ENCODE measurements around the gene AUNIP. TPM values are rescaled to one million over a fixed set of nuclear protein-coding genes. Genes with fewer than 3 reads are reported as not detected.
A peak's percentile ranks its signal among the peaks of the same experiment; 100 is the strongest.

Gene AUNIP
- total RNA-seq, 3 donors from 2014 or later (not counting 1 experiment from before 2014, with no cell fraction given) = 0.16 to 0.50 (median 0.20) TPM

- H3K4me1 ChIP-seq (ENCODE audit: control insufficient read depth, insufficient read depth, low read length) = peaks cover 26% of the 10 kb centered on the region
- no peaks in the 10 kb centered on the region for H3K9me3 ChIP-seq (ENCODE audit: control insufficient read depth, insufficient read depth, low read length)
- H3K4me3 ChIP-seq (ENCODE audit: low read length) = no peak overlapping the region
- intact Hi-C loops (cut with micrococcal nuclease) = no loop called here
- H3K9me3 Mint-ChIP-seq = no peaks in the 10 kb centered on the region
- H3K27ac Mint-ChIP-seq = peak overlapping the region in 1 of 2 donors; percentile 95
- peak overlapping the region; percentile 97 for H3K4me3 Mint-ChIP-seq
- no peaks in the 10 kb centered on the region for H3K36me3 ChIP-seq (ENCODE audit: control insufficient read depth, insufficient read depth, low read length)
- DNase-seq (no peak), ATAC-seq (no peak)
- no peaks in the 10 kb centered on the region for H3K27me3 ChIP-seq (ENCODE audit: control insufficient read depth, insufficient read depth, low read length)
- peaks cover 30 to 42% of the 10 kb centered on the region in 2 donors for H3K4me1 Mint-ChIP-seq
- TF ChIP-seq CTCF (IDR thresholded peaks at IDR 0.05) = no peak
- no peaks in the 10 kb centered on the region for H3K27me3 Mint-ChIP-seq (ENCODE audit: low read depth in 2 of 2)
- H3K27ac ChIP-seq (ENCODE audit: low read length) = no peak overlapping the region
- 89% methylated on average over 5 of the region's 8 CpGs for WGBS (ENCODE audit: insufficient coverage)
- no peaks in the 10 kb centered on the region for H3K36me3 Mint-ChIP-seq
These were observed 41.3 kb downstream of the AUNIP start for GRCh38 chr1:25817840-25818501.

- Histone ChIP-seq H3K9me3 (ENCODE audit: control insufficient read depth, insufficient read depth, low read length) (no peaks in the 10 kb centered on the region), H3K4me3 (ENCODE audit: low read length) (no peak overlapping the region), H3K27me3 (ENCODE audit: control insufficient read depth, insufficient read depth, low read length) (no peaks in the 10 kb centered on the region), H3K27ac (ENCODE audit: low read length) (no peak overlapping the region), H3K36me3 (ENCODE audit: control insufficient read depth, insufficient read depth, low read length) (no peaks in the 10 kb centered on the region), H3K4me1 (ENCODE audit: control insufficient read depth, insufficient read depth, low read length) (peaks cover 17% of the 10 kb centered on the region)
- 92% methylated on average over 15 of the region's 15 CpGs for whole genome bisulfite sequencing (ENCODE audit: insufficient coverage)
- intact Hi-C loops (cut with micrococcal nuclease) = no loop called here
- Mint-ChIP-seq H3K4me3 (no peak overlapping the region), H3K9me3 (no peaks in the 10 kb centered on the region), H3K27me3 (ENCODE audit: low read depth in 2 of 2) (no peaks in the 10 kb centered on the region), H3K36me3 (no peaks in the 10 kb centered on the region), H3K4me1 (peaks cover 18 to 30% of the 10 kb centered on the region in 2 donors), H3K27ac (no peak overlapping the region)
- ATAC-seq = no peak
- TF ChIP-seq CTCF (IDR thresholded peaks at IDR 0.05) = no peak
- no peak for DNase-seq
These were observed 43.0 kb downstream of the AUNIP start for GRCh38 chr1:25816112-25816718.

GRCh38 chr1:25815208-25816111, 43.8 kb downstream of the AUNIP start:
- no peaks in the 10 kb centered on the region for H3K36me3 ChIP-seq (ENCODE audit: control insufficient read depth, insufficient read depth, low read length)
- intact Hi-C loops (cut with micrococcal nuclease) = no loop called here
- Mint-ChIP-seq H3K36me3 (no peaks in the 10 kb centered on the region), H3K4me1 (peaks cover 10 to 22% of the 10 kb centered on the region in 2 donors), H3K4me3 (no peak overlapping the region), H3K27me3 (ENCODE audit: low read depth in 2 of 2) (no peaks in the 10 kb centered on the region), H3K9me3 (no peaks in the 10 kb centered on the region), H3K27ac (peak overlapping the region in 1 of 2 donors; percentile 63)
- no peak for TF ChIP-seq CTCF (IDR thresholded peaks at IDR 0.05)
- no peaks in the 10 kb centered on the region for H3K9me3 ChIP-seq (ENCODE audit: control insufficient read depth, insufficient read depth, low read length)
- DNase-seq (no peak), ATAC-seq (no peak)
- no peak overlapping the region for H3K4me3 ChIP-seq (ENCODE audit: low read length)
- WGBS (ENCODE audit: insufficient coverage) = 93% methylated on average over 23 of the region's 24 CpGs
- H3K4me1 ChIP-seq (ENCODE audit: control insufficient read depth, insufficient read depth, low read length) = peaks cover 17% of the 10 kb centered on the region
- no peak overlapping the region for H3K27ac ChIP-seq (ENCODE audit: low read length)
- no peaks in the 10 kb centered on the region for H3K27me3 ChIP-seq (ENCODE audit: control insufficient read depth, insufficient read depth, low read length)

Measured in natural killer cell (primary cell).